ENCODE measurements around the gene NEK6. TPM values are rescaled to one million over a fixed set of nuclear protein-coding genes. Genes with fewer than 3 reads are reported as not detected.
A peak's percentile ranks its signal among the peaks of the same experiment; 100 is the strongest.

Gene NEK6
- total RNA-seq, 2 experiments from 2014 or later, result 0.89 to 1.7 TPM

GRCh38 chr9:124286292-124286931 is 28.7 kb downstream of the NEK6 start:
- TF ChIP-seq, protein P1, sequence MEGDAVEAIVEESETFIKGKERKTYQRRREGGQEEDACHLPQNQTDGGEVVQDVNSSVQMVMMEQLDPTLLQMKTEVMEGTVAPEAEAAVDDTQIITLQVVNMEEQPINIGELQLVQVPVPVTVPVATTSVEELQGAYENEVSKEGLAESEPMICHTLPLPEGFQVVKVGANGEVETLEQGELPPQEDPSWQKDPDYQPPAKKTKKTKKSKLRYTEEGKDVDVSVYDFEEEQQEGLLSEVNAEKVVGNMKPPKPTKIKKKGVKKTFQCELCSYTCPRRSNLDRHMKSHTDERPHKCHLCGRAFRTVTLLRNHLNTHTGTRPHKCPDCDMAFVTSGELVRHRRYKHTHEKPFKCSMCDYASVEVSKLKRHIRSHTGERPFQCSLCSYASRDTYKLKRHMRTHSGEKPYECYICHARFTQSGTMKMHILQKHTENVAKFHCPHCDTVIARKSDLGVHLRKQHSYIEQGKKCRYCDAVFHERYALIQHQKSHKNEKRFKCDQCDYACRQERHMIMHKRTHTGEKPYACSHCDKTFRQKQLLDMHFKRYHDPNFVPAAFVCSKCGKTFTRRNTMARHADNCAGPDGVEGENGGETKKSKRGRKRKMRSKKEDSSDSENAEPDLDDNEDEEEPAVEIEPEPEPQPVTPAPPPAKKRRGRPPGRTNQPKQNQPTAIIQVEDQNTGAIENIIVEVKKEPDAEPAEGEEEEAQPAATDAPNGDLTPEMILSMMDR (IDR thresholded peaks at IDR 0.05), result no peak
- CTCF ChIA-PET, result no interaction called here
- Histone ChIP-seq H3K27ac (ENCODE audit: low read depth in 1 of 2, low read length in 2 of 2) (no peak overlapping the region), H3K36me3 (ENCODE audit: insufficient read depth, low read length) (no peaks in the 10 kb centered on the region), H3K4me3 (ENCODE audit: low read length) (peak overlapping the region; percentile 15), H3K9me3 (ENCODE audit: control insufficient read depth in 1 of 2, insufficient read depth in 1 of 2, low read length in 2 of 2) (peaks cover 0 to 4% of the 10 kb centered on the region in 2 experiments), H3K4me1 (ENCODE audit: insufficient read depth, low read length) (peaks cover 41% of the 10 kb centered on the region), H3K27me3 (ENCODE audit: control insufficient read depth in 1 of 2, insufficient read depth in 2 of 2, low read length in 2 of 2) (no peaks in the 10 kb centered on the region)
- DNase-seq, result peak in 4 of 14 experiments; percentile 19 to 71 (median 40)
- Mint-ChIP-seq H3K4me3 (no peak overlapping the region), H3K27me3 (peaks cover 4% of the 10 kb centered on the region), H3K36me3 (ENCODE audit: low read depth) (no peaks in the 10 kb centered on the region), H3K9me3 (no peaks in the 10 kb centered on the region), H3K4me1 (ENCODE audit: low read depth) (peaks cover 10% of the 10 kb centered on the region), H3K27ac (peak overlapping the region; percentile 58)
- intact Hi-C loops (cut with DNase I, micrococcal nuclease), result no loop called here
- ATAC-seq (ENCODE audit: poor library complexity), result peak; percentile 57
- POLR2A ChIA-PET, result interaction anchor here (0.8 kb wide), 1 partner anchor 128 kb away, joined by 3 read pairs; no protein-coding TSS in a partner anchor

- DNase-seq (no peak), ATAC-seq (ENCODE audit: poor library complexity) (no peak)
- H3K4me1 ChIP-seq (ENCODE audit: insufficient read depth, low read length), result peaks cover 47% of the 10 kb centered on the region
- no peak overlapping the region for H3K27ac Mint-ChIP-seq
- peaks cover 10% of the 10 kb centered on the region for H3K4me1 Mint-ChIP-seq (ENCODE audit: low read depth)
- H3K27me3 ChIP-seq (ENCODE audit: control insufficient read depth in 1 of 2, insufficient read depth in 2 of 2, low read length in 2 of 2), result no peaks in the 10 kb centered on the region
- no peaks in the 10 kb centered on the region for H3K36me3 ChIP-seq (ENCODE audit: insufficient read depth, low read length)
- no peak overlapping the region for H3K4me3 Mint-ChIP-seq
- POLR2A ChIA-PET, result no interaction called here
- no peak overlapping the region for H3K4me3 ChIP-seq (ENCODE audit: low read length)
- peaks cover 4% of the 10 kb centered on the region for H3K27me3 Mint-ChIP-seq
- TF ChIP-seq, protein P1 (IDR thresholded peaks at IDR 0.05), result no peak
- intact Hi-C loops (cut with DNase I, micrococcal nuclease), result no loop called here
- no peaks in the 10 kb centered on the region for H3K9me3 Mint-ChIP-seq
- H3K36me3 Mint-ChIP-seq (ENCODE audit: low read depth), result no peaks in the 10 kb centered on the region
- no peak overlapping the region for H3K27ac ChIP-seq (ENCODE audit: low read depth in 1 of 2, low read length in 2 of 2)
- H3K9me3 ChIP-seq (ENCODE audit: control insufficient read depth in 1 of 2, insufficient read depth in 1 of 2, low read length in 2 of 2), result peaks cover 0 to 4% of the 10 kb centered on the region in 2 experiments
- CTCF ChIA-PET, result no interaction called here
These were observed 32.4 kb downstream of the NEK6 start for GRCh38 chr9:124290053-124290591.

GRCh38 chr9:124290743-124291554 is 33.2 kb downstream of the NEK6 start:
- ATAC-seq (ENCODE audit: poor library complexity), result no peak
- Mint-ChIP-seq H3K9me3 (no peaks in the 10 kb centered on the region), H3K27ac (no peak overlapping the region), H3K36me3 (ENCODE audit: low read depth) (no peaks in the 10 kb centered on the region), H3K4me3 (no peak overlapping the region), H3K4me1 (ENCODE audit: low read depth) (peaks cover 10% of the 10 kb centered on the region), H3K27me3 (peaks cover 4% of the 10 kb centered on the region)
- Histone ChIP-seq H3K9me3 (ENCODE audit: control insufficient read depth in 1 of 2, insufficient read depth in 1 of 2, low read length in 2 of 2) (peaks cover 0 to 4% of the 10 kb centered on the region in 2 experiments), H3K4me1 (ENCODE audit: insufficient read depth, low read length) (peaks cover 39% of the 10 kb centered on the region), H3K36me3 (ENCODE audit: insufficient read depth, low read length) (no peaks in the 10 kb centered on the region), H3K4me3 (ENCODE audit: low read length) (no peak overlapping the region), H3K27me3 (ENCODE audit: control insufficient read depth in 1 of 2, insufficient read depth in 2 of 2, low read length in 2 of 2) (no peaks in the 10 kb centered on the region), H3K27ac (ENCODE audit: low read depth in 1 of 2, low read length in 2 of 2) (no peak overlapping the region)
- TF ChIP-seq, protein P1 (IDR thresholded peaks at IDR 0.05), result no peak
- intact Hi-C loops (cut with DNase I, micrococcal nuclease), result no loop called here
- DNase-seq, result peak in 1 of 14 experiments; percentile 24
- ChIA-PET POLR2A (no interaction called here), CTCF (no interaction called here)
